HL-60 (cell line): ENCODE results near the gene GRHL1.

Experiments
- DNase-seq, 2 experiments: peaks; one replicate each; pipeline ENCODE4 v3.0.0-alpha.2; 2010 to 2020; ENCODE audit warnings: low read depth in 1 of 2, low spot score in 1 of 2
- H3K27ac ChIP-seq: fragments of 250-450 bp; sonication (Bioruptor Pico); replicated peaks from 2 replicates; pipeline ENCODE4 v1.5.1; 2020; ENCODE audit warnings: mild to moderate bottlenecking, moderate library complexity
- H3K27me3 ChIP-seq: fragments of 250-450 bp; sonication (Bioruptor Pico); 2 replicates; pipeline ENCODE4 v1.5.1; 2021; ENCODE audit warnings: mild to moderate bottlenecking, moderate library complexity; ENCODE audit not compliant: insufficient read depth, poor library complexity, severe bottlenecking
- H3K4me3 ChIP-seq: replicated peaks from 2 replicates; pipeline ENCODE4 v1.5.1; 2011; ENCODE audit warnings: mild to moderate bottlenecking, control low read depth, low read length; ENCODE audit not compliant: insufficient read depth
- CTCF ChIP-seq: IDR thresholded peaks from one replicate; pipeline ENCODE4 v1.5.1; 2011; ENCODE audit warnings: low read length, control low read depth, inconsistent platforms; ENCODE audit not compliant: insufficient read depth
- GABPA ChIP-seq: IDR thresholded peaks from 2 replicates; pipeline ENCODE4 v1.6.1; 2012; ENCODE audit warnings: low read depth
- POLR2AphosphoS5 ChIP-seq: IDR thresholded peaks from 2 replicates; pipeline ENCODE4 v1.6.1; 2012; ENCODE audit warnings: low read depth
- REST ChIP-seq: IDR thresholded peaks from 2 replicates; pipeline ENCODE4 v1.6.1; 2012; ENCODE audit warnings: low read depth; ENCODE audit not compliant: insufficient replicate concordance
- SPI1 ChIP-seq: IDR thresholded peaks from 2 replicates; pipeline ENCODE4 v1.6.1; 2012; ENCODE audit warnings: low read depth, mild to moderate bottlenecking, borderline replicate concordance

Gene GRHL1

GRCh38 chr2:9974343-9974742 is 22.9 kb downstream of the GRHL1 start:
- TF ChIP-seq REST (no peak), SPI1 (no peak), POLR2AphosphoS5 (no peak), GABPA (no peak), CTCF (no peak)
- Histone ChIP-seq H3K27me3 (peaks cover 2% of the 10 kb centered on the region), H3K4me3 (no peak overlapping the region), H3K27ac (no peak overlapping the region)
- no peak for DNase-seq

- TF ChIP-seq GABPA (no peak), POLR2AphosphoS5 (no peak), SPI1 (no peak), REST (no peak), CTCF (no peak)
- H3K27me3 ChIP-seq, result peaks cover 2% of the 10 kb centered on the region
- no peak for DNase-seq
- no peak overlapping the region for H3K4me3 ChIP-seq
- no peak overlapping the region for H3K27ac ChIP-seq
These were observed 23.8 kb downstream of the GRHL1 start for GRCh38 chr2:9975328-9975727.

- H3K27me3 ChIP-seq, result peaks cover 2% of the 10 kb centered on the region
- H3K4me3 ChIP-seq, result no peak overlapping the region
- DNase-seq, result no peak
- H3K27ac ChIP-seq, result no peak overlapping the region
- no peak for TF ChIP-seq SPI1
- no peak for TF ChIP-seq CTCF
- no peak for TF ChIP-seq GABPA
- TF ChIP-seq REST, result no peak
- TF ChIP-seq POLR2AphosphoS5, result no peak
These were observed 24.4 kb downstream of the GRHL1 start for GRCh38 chr2:9975805-9976447.
